PFSK-1 (cell line): ENCODE data around the gene HACE1.

Experiments
- FOXP2 ChIP-seq: optimal IDR thresholded peaks from 2 replicates; pipeline ENCODE3; 2011; ENCODE audit warnings: borderline replicate concordance, control low read depth, inconsistent platforms; ENCODE audit not compliant: insufficient read depth; ENCODE audit errors: extremely low read length, extremely low read depth
- POLR2AphosphoS5 ChIP-seq: IDR thresholded peaks from 2 replicates; pipeline ENCODE4 v1.6.1; 2012; ENCODE audit warnings: low read depth, mild to moderate bottlenecking, control low read depth, low read length, moderate library complexity
- SIN3A ChIP-seq: IDR thresholded peaks from 2 replicates; pipeline ENCODE4 v1.6.1; 2012; ENCODE audit warnings: mild to moderate bottlenecking, low read length, moderate library complexity, borderline replicate concordance; ENCODE audit not compliant: insufficient read depth
- TAF1 ChIP-seq: IDR thresholded peaks from 2 replicates; pipeline ENCODE4 v1.6.1; 2012; ENCODE audit warnings: low read length, control low read depth, borderline replicate concordance; ENCODE audit not compliant: insufficient read depth
- TF ChIP-seq, protein P1 (sequence below), 2 experiments: IDR thresholded peaks; 2 replicates each; pipeline versions ENCODE4 v1.6.1 to v1.8.0; 2011 to 2012; ENCODE audit warnings: low read depth in 2 of 2, low read length in 2 of 2, control low read depth in 1 of 2, inconsistent platforms in 1 of 2, mild to moderate bottlenecking in 1 of 2, moderate library complexity in 1 of 2; ENCODE audit not compliant: insufficient read depth in 1 of 2

- TF ChIP-seq POLR2AphosphoS5 = no peak
- TF ChIP-seq, protein P1, sequence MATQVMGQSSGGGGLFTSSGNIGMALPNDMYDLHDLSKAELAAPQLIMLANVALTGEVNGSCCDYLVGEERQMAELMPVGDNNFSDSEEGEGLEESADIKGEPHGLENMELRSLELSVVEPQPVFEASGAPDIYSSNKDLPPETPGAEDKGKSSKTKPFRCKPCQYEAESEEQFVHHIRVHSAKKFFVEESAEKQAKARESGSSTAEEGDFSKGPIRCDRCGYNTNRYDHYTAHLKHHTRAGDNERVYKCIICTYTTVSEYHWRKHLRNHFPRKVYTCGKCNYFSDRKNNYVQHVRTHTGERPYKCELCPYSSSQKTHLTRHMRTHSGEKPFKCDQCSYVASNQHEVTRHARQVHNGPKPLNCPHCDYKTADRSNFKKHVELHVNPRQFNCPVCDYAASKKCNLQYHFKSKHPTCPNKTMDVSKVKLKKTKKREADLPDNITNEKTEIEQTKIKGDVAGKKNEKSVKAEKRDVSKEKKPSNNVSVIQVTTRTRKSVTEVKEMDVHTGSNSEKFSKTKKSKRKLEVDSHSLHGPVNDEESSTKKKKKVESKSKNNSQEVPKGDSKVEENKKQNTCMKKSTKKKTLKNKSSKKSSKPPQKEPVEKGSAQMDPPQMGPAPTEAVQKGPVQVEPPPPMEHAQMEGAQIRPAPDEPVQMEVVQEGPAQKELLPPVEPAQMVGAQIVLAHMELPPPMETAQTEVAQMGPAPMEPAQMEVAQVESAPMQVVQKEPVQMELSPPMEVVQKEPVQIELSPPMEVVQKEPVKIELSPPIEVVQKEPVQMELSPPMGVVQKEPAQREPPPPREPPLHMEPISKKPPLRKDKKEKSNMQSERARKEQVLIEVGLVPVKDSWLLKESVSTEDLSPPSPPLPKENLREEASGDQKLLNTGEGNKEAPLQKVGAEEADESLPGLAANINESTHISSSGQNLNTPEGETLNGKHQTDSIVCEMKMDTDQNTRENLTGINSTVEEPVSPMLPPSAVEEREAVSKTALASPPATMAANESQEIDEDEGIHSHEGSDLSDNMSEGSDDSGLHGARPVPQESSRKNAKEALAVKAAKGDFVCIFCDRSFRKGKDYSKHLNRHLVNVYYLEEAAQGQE (IDR thresholded peaks at IDR 0.05; ENCODE audit: insufficient read depth in 1 of 2, low read depth in 2 of 2, low read length in 2 of 2) = no peak
- no peak for TF ChIP-seq SIN3A
- no peak for TF ChIP-seq TAF1
- no peak for TF ChIP-seq FOXP2
Measured at GRCh38 chr6:104796031-104796785, 63.5 kb downstream of the HACE1 start.
